KG1 (cell line): Measurements from ENCODE around the gene PTGER4.
"Not testable (repeated sequence)": the region's sequence is repeated elsewhere in the genome, so short reads cannot be mapped to it uniquely, and the experiment has no call there.

Source experiments
- DNase-seq: peaks from one replicate; lab custom pipeline; 2025; lab: John Stamatoyannopoulos, UW

Gene PTGER4

GRCh38 chr5:40689438-40689837, 9.7 kb downstream of the PTGER4 start:
- no peak for DNase-seq

DNA sequence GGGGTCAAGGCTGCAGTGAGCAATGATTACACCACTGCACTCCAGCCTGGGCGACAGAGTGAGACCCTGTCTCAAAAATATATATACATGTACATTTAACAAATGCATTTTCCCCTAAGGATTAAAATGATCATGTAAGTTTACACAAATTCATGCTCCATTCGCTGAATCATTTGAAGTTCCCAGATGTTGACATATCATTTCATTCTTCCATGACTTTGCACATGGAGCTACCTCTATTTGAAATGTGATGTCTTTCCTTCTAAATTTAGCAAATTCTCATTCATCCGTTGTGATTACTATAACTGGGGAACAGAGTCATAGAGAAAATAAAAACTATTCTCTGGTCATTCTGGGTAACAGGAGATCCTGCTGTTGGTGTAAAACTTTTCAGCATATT, 10.6 kb downstream of the PTGER4 start:
- DNase-seq, result no peak

GRCh38 chr5:40691894-40692293, 12.2 kb downstream of the PTGER4 start:
- DNase-seq, result no peak

DNA sequence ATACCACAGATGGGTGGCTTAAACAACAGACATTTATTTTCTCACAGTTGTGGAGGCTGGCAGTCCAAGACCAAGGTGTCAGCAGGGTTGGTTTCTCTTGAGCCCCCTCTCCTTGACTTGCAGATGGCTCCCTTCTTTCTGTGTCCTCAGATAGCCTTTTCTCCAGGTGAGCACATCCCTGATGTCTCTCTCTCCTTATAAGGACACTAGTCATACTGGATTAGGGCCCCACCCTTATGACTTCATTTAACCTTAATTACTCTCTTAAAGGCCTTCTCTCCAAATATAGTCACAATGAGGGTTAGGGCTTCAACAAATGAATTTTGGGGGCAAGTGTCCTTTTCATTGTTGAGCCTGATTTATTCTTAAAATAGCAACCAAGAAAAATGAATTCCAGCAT, 14.7 kb downstream of the PTGER4 start:
- DNase-seq, result no peak

- DNase-seq, result no peak
These were observed 20.5 kb downstream of the PTGER4 start for GRCh38 chr5:40700116-40700782.

DNA sequence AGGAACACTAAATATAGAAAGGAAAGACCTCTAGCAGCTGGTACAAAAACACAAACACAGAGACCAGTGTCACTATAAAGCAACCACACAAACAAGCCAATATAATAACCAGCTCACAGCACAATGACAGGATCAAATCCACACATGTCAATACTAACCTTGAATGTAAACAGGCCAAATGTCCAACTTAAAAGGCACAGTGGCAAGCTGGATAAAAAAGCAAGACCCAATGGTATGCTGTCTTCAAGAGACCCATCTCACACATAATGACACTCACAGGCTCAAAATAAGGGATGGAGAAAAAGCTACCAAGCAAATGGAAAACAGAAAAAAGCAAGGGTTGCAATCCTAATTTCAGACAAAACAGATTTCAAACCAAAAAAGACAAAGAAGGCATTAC, 22.3 kb downstream of the PTGER4 start:
- not testable (repeated sequence) for DNase-seq

GRCh38 chr5:40705484-40705883, 25.8 kb downstream of the PTGER4 start:
- DNase-seq, result not testable (repeated sequence)

- not testable (repeated sequence) for DNase-seq
These were observed 30.9 kb downstream of the PTGER4 start for GRCh38 chr5:40710575-40710974.

GRCh38 chr5:40714001-40714400, 34.3 kb downstream of the PTGER4 start:
- DNase-seq, result no peak

GRCh38 chr5:40716000-40716399, 36.3 kb downstream of the PTGER4 start:
- no peak for DNase-seq

GRCh38 chr5:40716590-40716989, 36.9 kb downstream of the PTGER4 start:
- DNase-seq, result no peak

DNA sequence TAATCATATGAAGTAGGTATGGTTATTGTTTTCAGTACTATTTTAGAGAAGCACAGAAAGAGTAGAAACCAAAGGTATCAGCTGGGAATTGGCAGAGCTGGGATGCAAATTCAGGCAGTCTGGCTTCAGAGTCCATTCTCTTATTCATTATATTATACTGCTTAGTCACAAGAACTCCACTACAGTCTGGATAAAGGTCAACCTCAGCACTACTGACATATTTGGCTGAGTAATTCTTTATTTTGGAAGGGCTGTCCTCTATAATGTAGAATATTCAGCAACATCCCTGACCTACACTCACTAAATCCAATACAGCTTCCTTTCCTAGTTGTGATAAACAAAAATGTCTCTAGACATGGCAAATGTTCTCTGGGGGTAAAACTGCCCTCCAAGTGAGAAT, 37.6 kb downstream of the PTGER4 start:
- DNase-seq, result no peak

- no peak for DNase-seq
These were observed 40.4 kb downstream of the PTGER4 start for GRCh38 chr5:40720069-40720468.

GRCh38 chr5:40722497-40722911, 42.8 kb downstream of the PTGER4 start:
- not testable (repeated sequence) for DNase-seq

DNA sequence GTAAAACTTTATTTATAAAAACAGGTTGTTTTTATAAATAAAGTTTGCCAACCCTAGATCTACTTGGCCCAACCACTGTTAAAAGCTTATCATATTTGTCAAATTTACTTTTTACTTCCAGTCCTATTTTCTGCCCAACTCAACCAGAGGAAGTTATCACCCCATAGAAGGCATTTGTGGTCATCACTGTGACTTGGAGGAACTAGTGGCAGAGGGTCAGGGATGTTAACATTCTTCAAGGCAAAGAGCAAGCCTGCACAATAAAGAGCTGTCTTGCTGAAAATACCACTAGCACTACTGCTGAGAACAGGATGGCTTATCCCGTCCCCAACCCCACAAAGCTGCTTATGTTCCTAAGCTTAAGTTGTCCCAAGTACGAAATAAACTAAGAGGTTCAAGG, 53.7 kb downstream of the PTGER4 start:
- DNase-seq, result peak; percentile 16

GRCh38 chr5:40733879-40734563, 54.3 kb downstream of the PTGER4 start:
- no peak for DNase-seq

DNA sequence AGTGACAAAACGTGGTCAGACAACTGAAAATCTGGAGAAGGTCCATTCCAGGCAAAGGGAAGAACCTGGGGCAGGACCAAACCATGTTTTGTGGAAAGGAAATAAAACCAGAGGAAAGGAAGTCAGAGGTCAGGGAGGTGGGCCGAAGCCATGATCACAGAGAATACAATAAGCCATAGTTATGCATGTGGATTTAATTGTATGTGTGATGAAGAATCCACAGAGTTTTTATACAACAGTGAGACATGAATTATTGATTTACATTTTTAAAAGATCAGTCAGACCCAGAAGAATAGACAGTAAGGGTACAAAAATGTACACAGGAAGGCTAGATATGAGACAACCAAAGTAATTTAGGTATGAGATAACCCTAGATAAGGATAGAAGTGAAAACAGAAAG, 55.3 kb downstream of the PTGER4 start:
- no peak for DNase-seq

- no peak for DNase-seq
These were observed 55.9 kb downstream of the PTGER4 start for GRCh38 chr5:40735609-40736008.

GRCh38 chr5:40736103-40736875, 56.6 kb downstream of the PTGER4 start:
- peak; percentile 67 for DNase-seq

DNA sequence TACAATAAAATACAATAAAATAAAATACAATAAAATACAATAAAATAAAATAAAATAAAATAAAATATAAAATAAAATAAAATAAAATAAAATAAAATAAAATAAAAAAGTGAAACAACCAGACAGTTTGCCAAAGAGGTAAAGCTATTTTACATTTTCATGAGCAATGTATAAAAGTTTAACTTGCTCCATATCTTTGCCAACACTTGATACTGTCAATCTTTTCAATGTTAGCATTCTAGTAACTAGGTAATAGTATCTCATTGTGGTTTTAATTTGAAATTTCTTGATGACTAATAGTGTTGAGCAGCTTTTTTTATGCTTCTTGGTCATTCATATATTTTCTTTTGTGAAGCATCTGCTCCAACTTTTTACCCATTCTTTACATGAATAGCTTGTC, 58.8 kb downstream of the PTGER4 start:
- no peak for DNase-seq
